ENCODE measurements around the gene TMEM175.

Gene TMEM175

DNA sequence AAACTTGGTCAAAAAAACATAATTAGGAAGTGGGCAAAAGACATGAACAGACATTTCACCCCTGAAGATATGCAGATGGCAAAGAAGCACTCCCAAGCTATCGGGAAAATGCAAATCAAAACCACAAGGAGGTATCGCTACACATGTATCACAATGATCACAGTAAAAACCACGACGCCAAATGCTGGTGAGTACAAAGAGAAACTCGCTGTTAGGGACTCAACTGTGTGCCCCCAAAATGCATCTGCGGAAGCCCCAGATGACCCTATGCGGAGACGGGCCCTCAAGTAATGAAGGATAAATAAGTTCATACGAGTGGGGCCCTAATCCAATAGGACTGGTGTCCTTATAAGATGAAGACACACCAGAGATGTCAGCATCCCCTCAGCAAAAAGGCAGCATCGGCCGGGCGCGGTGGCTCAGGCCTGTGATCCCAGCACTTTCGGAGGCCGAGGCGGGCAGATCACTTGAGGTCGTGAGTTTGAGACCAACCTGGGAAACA, 10.4 kb upstream of the TMEM175 start:
- ChIA-PET CTCF (interaction anchor here (1.2 kb wide), 1 partner anchor 24 kb away, joined by 3 read pairs; no protein-coding TSS in a partner anchor), POLR2A (interaction anchor here (1.1 kb wide), 1 partner anchor 10 kb away, joined by 3 read pairs; the partner anchor contains the start of genes GAK and TMEM175)
- H3K4me1 ChIP-seq (ENCODE audit: control insufficient read depth, insufficient read depth, low read length) = no peaks in the 10 kb centered on the region
- H3K9me3 ChIP-seq (ENCODE audit: control insufficient read depth, insufficient read depth, low read depth, low read length) = no peaks in the 10 kb centered on the region
- TF ChIP-seq ZFP37 (tag by site-specific recombination; IDR thresholded peaks at IDR 0.05) (no peak), ZNF2 (tag by site-specific recombination; IDR thresholded peaks at IDR 0.05) (no peak), ZNF184 (tag by site-specific recombination; IDR thresholded peaks at IDR 0.05) (no peak), ZSCAN30 (tag by site-specific recombination; IDR thresholded peaks at IDR 0.05) (no peak), WT1 (tag by site-specific recombination; IDR thresholded peaks at IDR 0.05) (no peak), ZNF394 (tag by site-specific recombination; IDR thresholded peaks at IDR 0.05; ENCODE audit: borderline replicate concordance) (no peak), ZNF391 (tag by site-specific recombination; IDR thresholded peaks at IDR 0.05; ENCODE audit: borderline replicate concordance, low read depth) (no peak), ZNF792 (tag by site-specific recombination; IDR thresholded peaks at IDR 0.05) (no peak)
- TF ChIP-seq, protein P1, sequence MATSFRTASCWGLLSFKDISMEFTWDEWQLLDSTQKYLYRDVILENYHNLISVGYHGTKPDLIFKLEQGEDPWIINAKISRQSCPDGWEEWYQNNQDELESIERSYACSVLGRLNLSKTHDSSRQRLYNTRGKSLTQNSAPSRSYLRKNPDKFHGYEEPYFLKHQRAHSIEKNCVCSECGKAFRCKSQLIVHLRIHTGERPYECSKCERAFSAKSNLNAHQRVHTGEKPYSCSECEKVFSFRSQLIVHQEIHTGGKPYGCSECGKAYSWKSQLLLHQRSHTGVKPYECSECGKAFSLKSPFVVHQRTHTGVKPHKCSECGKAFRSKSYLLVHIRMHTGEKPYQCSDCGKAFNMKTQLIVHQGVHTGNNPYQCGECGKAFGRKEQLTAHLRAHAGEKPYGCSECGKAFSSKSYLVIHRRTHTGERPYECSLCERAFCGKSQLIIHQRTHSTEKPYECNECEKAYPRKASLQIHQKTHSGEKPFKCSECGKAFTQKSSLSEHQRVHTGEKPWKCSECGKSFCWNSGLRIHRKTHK (tag by site-specific recombination; IDR thresholded peaks at IDR 0.05) = no peak
- TF ChIP-seq, protein P2, sequence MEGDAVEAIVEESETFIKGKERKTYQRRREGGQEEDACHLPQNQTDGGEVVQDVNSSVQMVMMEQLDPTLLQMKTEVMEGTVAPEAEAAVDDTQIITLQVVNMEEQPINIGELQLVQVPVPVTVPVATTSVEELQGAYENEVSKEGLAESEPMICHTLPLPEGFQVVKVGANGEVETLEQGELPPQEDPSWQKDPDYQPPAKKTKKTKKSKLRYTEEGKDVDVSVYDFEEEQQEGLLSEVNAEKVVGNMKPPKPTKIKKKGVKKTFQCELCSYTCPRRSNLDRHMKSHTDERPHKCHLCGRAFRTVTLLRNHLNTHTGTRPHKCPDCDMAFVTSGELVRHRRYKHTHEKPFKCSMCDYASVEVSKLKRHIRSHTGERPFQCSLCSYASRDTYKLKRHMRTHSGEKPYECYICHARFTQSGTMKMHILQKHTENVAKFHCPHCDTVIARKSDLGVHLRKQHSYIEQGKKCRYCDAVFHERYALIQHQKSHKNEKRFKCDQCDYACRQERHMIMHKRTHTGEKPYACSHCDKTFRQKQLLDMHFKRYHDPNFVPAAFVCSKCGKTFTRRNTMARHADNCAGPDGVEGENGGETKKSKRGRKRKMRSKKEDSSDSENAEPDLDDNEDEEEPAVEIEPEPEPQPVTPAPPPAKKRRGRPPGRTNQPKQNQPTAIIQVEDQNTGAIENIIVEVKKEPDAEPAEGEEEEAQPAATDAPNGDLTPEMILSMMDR (tag by site-specific recombination; IDR thresholded peaks at IDR 0.05) = no peak
- no peak overlapping the region for H3K4me3 ChIP-seq (ENCODE audit: low read depth, low read length)
- no peak overlapping the region for H3K27ac ChIP-seq (ENCODE audit: extremely low read depth, low read depth, low read length)
- peaks cover 0 to 3% of the 10 kb centered on the region in 2 experiments; a peak in 1 of 3 replicates for H3K36me3 ChIP-seq (ENCODE audit: control insufficient read depth in 2 of 2, insufficient read depth in 1 of 2, low read length in 2 of 2)

DNA sequence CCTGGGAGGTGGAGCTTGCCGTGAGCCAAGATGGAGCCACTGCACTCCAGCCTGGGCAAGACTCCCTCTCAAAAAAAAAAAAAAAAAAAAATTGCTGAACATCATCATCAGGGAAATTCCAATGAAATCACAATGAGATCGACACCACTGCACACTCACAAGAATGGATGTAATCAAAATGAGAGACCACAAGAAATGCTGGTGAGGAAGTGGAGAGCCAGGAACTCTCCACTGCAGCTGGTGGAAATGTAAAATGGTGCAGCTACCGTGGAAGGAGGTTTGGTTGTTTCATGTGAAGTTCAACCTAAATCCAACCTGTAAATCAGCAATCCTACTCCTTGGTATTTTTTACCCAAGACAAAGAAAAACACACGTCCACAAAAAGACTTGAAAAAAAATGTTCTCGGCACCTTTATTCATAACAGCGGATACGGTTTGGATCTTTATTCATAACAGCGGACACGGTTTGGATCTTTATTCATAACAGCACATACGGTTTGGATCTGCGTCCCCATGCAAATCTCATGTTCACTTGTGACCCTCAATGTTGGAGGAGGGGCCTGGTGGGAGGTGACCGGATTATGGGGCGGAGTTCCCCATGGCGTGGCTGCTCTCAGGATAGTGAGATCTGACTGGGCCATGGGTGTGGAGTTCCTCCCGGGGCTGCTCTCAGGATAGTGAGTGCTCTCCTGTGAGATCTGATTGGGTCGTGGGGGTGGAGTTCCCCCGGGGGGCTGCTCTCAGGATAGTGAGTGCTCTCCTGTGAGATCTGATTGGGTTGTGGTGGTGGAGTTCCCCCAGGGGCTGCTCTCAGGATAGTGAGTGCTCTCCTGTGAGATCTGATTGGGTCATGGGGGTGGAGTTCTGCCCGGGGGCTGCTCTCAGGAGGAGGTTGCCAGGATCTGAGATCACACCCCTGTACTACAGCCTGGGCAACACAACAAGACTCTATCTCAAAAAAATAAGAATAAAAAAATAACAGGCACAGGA, 7.9 kb upstream of the TMEM175 start:
- Histone ChIP-seq H3K9me3 (ENCODE audit: control insufficient read depth, insufficient read depth, low read depth, low read length) (no peaks in the 10 kb centered on the region), H3K4me3 (ENCODE audit: low read depth, low read length) (no peak overlapping the region), H3K27ac (ENCODE audit: extremely low read depth, low read depth, low read length) (no peak overlapping the region), H3K4me1 (ENCODE audit: control insufficient read depth, insufficient read depth, low read length) (0 out of 2 replicates have a peak, but pooled peaks cover 3% of the 10 kb centered on the region), H3K36me3 (ENCODE audit: control insufficient read depth in 2 of 2, insufficient read depth in 1 of 2, low read length in 2 of 2) (peaks cover 0 to 3% of the 10 kb centered on the region in 2 experiments; a peak in 1 of 3 replicates)
- ChIA-PET POLR2A (interaction anchor here (0.8 kb wide), 1 partner anchor 8 kb away, joined by 3 read pairs; the partner anchor contains the start of genes GAK and TMEM175), CTCF (interaction anchor here (0.6 kb wide), 2 partner anchors 166 to 256 kb away, joined by 3 to 4 read pairs; no protein-coding TSS in a partner anchor)
- TF ChIP-seq, protein P3, sequence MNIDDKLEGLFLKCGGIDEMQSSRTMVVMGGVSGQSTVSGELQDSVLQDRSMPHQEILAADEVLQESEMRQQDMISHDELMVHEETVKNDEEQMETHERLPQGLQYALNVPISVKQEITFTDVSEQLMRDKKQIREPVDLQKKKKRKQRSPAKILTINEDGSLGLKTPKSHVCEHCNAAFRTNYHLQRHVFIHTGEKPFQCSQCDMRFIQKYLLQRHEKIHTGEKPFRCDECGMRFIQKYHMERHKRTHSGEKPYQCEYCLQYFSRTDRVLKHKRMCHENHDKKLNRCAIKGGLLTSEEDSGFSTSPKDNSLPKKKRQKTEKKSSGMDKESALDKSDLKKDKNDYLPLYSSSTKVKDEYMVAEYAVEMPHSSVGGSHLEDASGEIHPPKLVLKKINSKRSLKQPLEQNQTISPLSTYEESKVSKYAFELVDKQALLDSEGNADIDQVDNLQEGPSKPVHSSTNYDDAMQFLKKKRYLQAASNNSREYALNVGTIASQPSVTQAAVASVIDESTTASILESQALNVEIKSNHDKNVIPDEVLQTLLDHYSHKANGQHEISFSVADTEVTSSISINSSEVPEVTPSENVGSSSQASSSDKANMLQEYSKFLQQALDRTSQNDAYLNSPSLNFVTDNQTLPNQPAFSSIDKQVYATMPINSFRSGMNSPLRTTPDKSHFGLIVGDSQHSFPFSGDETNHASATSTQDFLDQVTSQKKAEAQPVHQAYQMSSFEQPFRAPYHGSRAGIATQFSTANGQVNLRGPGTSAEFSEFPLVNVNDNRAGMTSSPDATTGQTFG (tag by site-specific recombination; IDR thresholded peaks at IDR 0.05; ENCODE audit: borderline replicate concordance) = no peak
- peak; percentile 55 for TF ChIP-seq SP2 (tag by site-specific recombination; IDR thresholded peaks at IDR 0.05)
- TF ChIP-seq ZNF155 (tag by site-specific recombination; IDR thresholded peaks at IDR 0.05) = no peak
- TF ChIP-seq, protein P4, sequence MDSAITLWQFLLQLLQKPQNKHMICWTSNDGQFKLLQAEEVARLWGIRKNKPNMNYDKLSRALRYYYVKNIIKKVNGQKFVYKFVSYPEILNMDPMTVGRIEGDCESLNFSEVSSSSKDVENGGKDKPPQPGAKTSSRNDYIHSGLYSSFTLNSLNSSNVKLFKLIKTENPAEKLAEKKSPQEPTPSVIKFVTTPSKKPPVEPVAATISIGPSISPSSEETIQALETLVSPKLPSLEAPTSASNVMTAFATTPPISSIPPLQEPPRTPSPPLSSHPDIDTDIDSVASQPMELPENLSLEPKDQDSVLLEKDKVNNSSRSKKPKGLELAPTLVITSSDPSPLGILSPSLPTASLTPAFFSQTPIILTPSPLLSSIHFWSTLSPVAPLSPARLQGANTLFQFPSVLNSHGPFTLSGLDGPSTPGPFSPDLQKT (IDR thresholded peaks at IDR 0.05; ENCODE audit: borderline replicate concordance, low read depth, low read length) = no peak
- TF ChIP-seq GLIS1 (tag by site-specific recombination; IDR thresholded peaks at IDR 0.05) = peak; percentile 92

All from HEK293 (cell line).